HepG2 (cell line): Measurements from ENCODE around the gene PRR33. TPM values are rescaled to one million over a fixed set of nuclear protein-coding genes. Genes with fewer than 3 reads are reported as not detected.
A peak's percentile ranks its signal among the peaks of the same experiment; 100 is the strongest.

Experiments used
- ATAC-seq: fragments of 200-7000 bp; cut with Tn5 transposase; 3 replicates; pipeline ENCODE4 v1.9.1; 2020; ENCODE audit warnings: mild to moderate bottlenecking, moderate library complexity
- BruUV-seq: library from RNA; stranded (reverse); fragments of 400-500 nt; replicated peaks from 2 replicates; lab custom pipeline; 2021; lab: Mats Ljungman, UMichigan
- CTCF ChIA-PET: fragments of 300-600 bp; formaldehyde crosslinking; extraction: SDS; loops from one replicate; lab custom pipeline; 2021; ENCODE audit warnings: low total read pairs, inconsistent platforms, low intra/inter-chr PET ratio; lab: Yijun Ruan, JAX
- POLR2A ChIA-PET: fragments of 350-600 bp; sonication (Branson Sonifier 250); formaldehyde crosslinking; loops from one replicate; lab custom pipeline; 2020; ENCODE audit warnings: antibody characterized with exemption, inconsistent platforms; lab: Yijun Ruan, JAX
- DNase-seq: peaks from one replicate; pipeline ENCODE4 v3.0.0-alpha.2; 2015; ENCODE audit warnings: low spot score
- FAIRE-seq: peaks from 3 replicates; lab custom pipeline; 2011; peaks lifted over from hg19 to GRCh38; lab: Jason Lieb, UNC
- H2AFZ ChIP-seq: one replicate; pipeline ENCODE4 v1.6.1; 2011; ENCODE audit warnings: low read length, inconsistent platforms
- H3K27ac ChIP-seq: fragments of 300-600 bp; 3 replicates; pipeline ENCODE4 v1.8.0; 2011; ENCODE audit warnings: mixed run types, mild to moderate bottlenecking, mixed read lengths, low read length, inconsistent platforms; ENCODE audit not compliant: insufficient read depth; ENCODE audit errors: extremely low read length
- H3K27me3 ChIP-seq, 2 experiments: fragments of 200-600 bp in 1 of 2; 2 replicates in 1 of 2; 3 replicates in 1 of 2; pipeline versions ENCODE4 v1.6.0 to v1.8.0; 2011; ENCODE audit warnings: low read length in 2 of 2, mild to moderate bottlenecking in 2 of 2, moderate library complexity in 2 of 2, inconsistent platforms in 1 of 2; ENCODE audit not compliant: insufficient read depth in 2 of 2, control insufficient read depth in 1 of 2
- H3K36me3 ChIP-seq, 2 experiments: fragments of 200-600 bp in 1 of 2; replicated peaks in 1 of 2; 2 replicates in 1 of 2; 3 replicates in 1 of 2; pipeline versions ENCODE4 v1.5.1 to v1.8.0; 2011; ENCODE audit warnings: low read length in 2 of 2, inconsistent platforms in 1 of 2; ENCODE audit not compliant: insufficient read depth in 2 of 2, control insufficient read depth in 1 of 2
- H3K4me1 ChIP-seq: 2 replicates; pipeline ENCODE4 v1.5.1; 2012; ENCODE audit warnings: low read length, inconsistent platforms; ENCODE audit not compliant: insufficient read depth
- H3K4me2 ChIP-seq: 2 replicates; pipeline ENCODE4 v1.6.0; 2011; ENCODE audit warnings: low read depth, low read length, inconsistent platforms
- H3K4me3 ChIP-seq, 3 experiments: fragments of 200-600 bp in 1 of 3; sonication (generic), shearing (Covaris generic) in 1 of 3; replicated peaks in 1 of 3; 2 replicates each; pipeline ENCODE4 v1.5.1; 2011 to 2016; ENCODE audit warnings: low read length in 3 of 3, inconsistent platforms in 2 of 3, low read depth in 2 of 3, mild to moderate bottlenecking in 2 of 3, control low read depth in 1 of 3, mixed read lengths in 1 of 3; ENCODE audit not compliant: insufficient read depth in 1 of 3
- H3K79me2 ChIP-seq: one replicate; pipeline ENCODE4 v1.6.1; 2011; ENCODE audit warnings: low read length, inconsistent platforms; ENCODE audit not compliant: insufficient read depth
- H3K9ac ChIP-seq: 2 replicates; pipeline ENCODE4 v1.6.0; 2011; ENCODE audit warnings: mild to moderate bottlenecking, low read depth, low read length, inconsistent platforms; ENCODE audit not compliant: insufficient read depth
- H3K9me3 ChIP-seq: 2 replicates; pipeline ENCODE4 v1.5.1; 2012; ENCODE audit warnings: mild to moderate bottlenecking, low read length
- H4K20me1 ChIP-seq: 2 replicates; pipeline ENCODE4 v1.6.0; 2011; ENCODE audit warnings: inconsistent platforms, mild to moderate bottlenecking, low read length, moderate library complexity; ENCODE audit not compliant: insufficient read depth
- BORCS8-MEF2B ChIP-seq: sonication (generic); formaldehyde crosslinking; IDR thresholded peaks from 2 replicates; pipeline ENCODE4 v1.8.0; 2022; ENCODE audit warnings: mild to moderate bottlenecking, missing genetic modification reagents
- CENPT ChIP-seq: sonication (generic); formaldehyde crosslinking; IDR thresholded peaks from 2 replicates; pipeline ENCODE4 v1.8.0; 2022; ENCODE audit warnings: low read depth, mild to moderate bottlenecking, moderate library complexity, missing genetic modification reagents
- E2F5 ChIP-seq: sonication (generic); formaldehyde crosslinking; conservative IDR thresholded peaks from 2 replicates; pipeline ENCODE4 v1.4.0; 2020; ENCODE audit warnings: missing genetic modification reagents
- EHMT2 ChIP-seq: fragments of 200-600 bp; sonication (generic); IDR thresholded peaks from 2 replicates; pipeline ENCODE4 v1.7.0; 2017; ENCODE audit warnings: antibody characterized with exemption, low read depth, low read length, borderline replicate concordance
- KDM2A ChIP-seq: sonication (generic); formaldehyde crosslinking; IDR thresholded peaks from 2 replicates; pipeline ENCODE4 v1.4.0; 2020; ENCODE audit warnings: low read depth, missing genetic modification reagents, borderline replicate concordance
- MYC ChIP-seq: sonication (generic); formaldehyde crosslinking; IDR thresholded peaks from 2 replicates; pipeline ENCODE4 v1.9.0; 2021; ENCODE audit warnings: missing genetic modification reagents, borderline replicate concordance
- NFRKB ChIP-seq: fragments of 450-650 bp; IDR thresholded peaks from 2 replicates; pipeline ENCODE4 v1.6.1; 2017
- PHF20 ChIP-seq: sonication (generic); formaldehyde crosslinking; IDR thresholded peaks from 2 replicates; pipeline ENCODE4 v1.5.0; 2020; ENCODE audit warnings: mild to moderate bottlenecking, missing genetic modification reagents
- PLSCR1 ChIP-seq: sonication (generic); formaldehyde crosslinking; IDR thresholded peaks from 2 replicates; pipeline ENCODE4 v1.5.0; 2020; ENCODE audit warnings: missing genetic modification reagents, mild to moderate bottlenecking, borderline replicate concordance
- STAG1 ChIP-seq: sonication (generic); formaldehyde crosslinking; IDR thresholded peaks from 2 replicates; pipeline ENCODE4 v1.4.0; 2020; ENCODE audit warnings: missing genetic modification reagents
- ZBTB3 ChIP-seq: sonication (generic); formaldehyde crosslinking; IDR thresholded peaks from 2 replicates; pipeline ENCODE4 v1.4.0; 2020; ENCODE audit warnings: low read depth, mild to moderate bottlenecking, moderate library complexity, missing genetic modification reagents, borderline replicate concordance
- ZBTB49 ChIP-seq: sonication (generic); formaldehyde crosslinking; IDR thresholded peaks from 2 replicates; pipeline ENCODE4 v1.4.0; 2020; ENCODE audit warnings: missing genetic modification reagents, borderline replicate concordance
- ZBTB8A ChIP-seq: sonication (generic); formaldehyde crosslinking; IDR thresholded peaks from 2 replicates; pipeline ENCODE4 v1.4.0; 2020; ENCODE audit warnings: mild to moderate bottlenecking, low read depth, missing genetic modification reagents, borderline replicate concordance
- ZNF225 ChIP-seq: sonication (generic); formaldehyde crosslinking; IDR thresholded peaks from 2 replicates; pipeline ENCODE4 v1.4.0; 2020; ENCODE audit warnings: mild to moderate bottlenecking, missing genetic modification reagents
- ZNF251 ChIP-seq: sonication (generic); formaldehyde crosslinking; IDR thresholded peaks from 2 replicates; pipeline ENCODE4 v1.9.0; 2021; ENCODE audit warnings: mild to moderate bottlenecking, missing genetic modification reagents
- ZNF598 ChIP-seq: sonication (generic); formaldehyde crosslinking; IDR thresholded peaks from 2 replicates; pipeline ENCODE4 v1.5.1; 2020; ENCODE audit warnings: mild to moderate bottlenecking, missing genetic modification reagents, borderline replicate concordance
- WGBS: methylation state at CpG from one replicate; pipeline ENCODE4 v1.1.6; 2017; ENCODE audit warnings: low lambda C conversion rate; 5-methylcytosine and 5-hydroxymethylcytosine counted together
- in situ Hi-C: cut with HindIII; loops from 2 replicates; pipeline ENCODE4 v1.10.0; 2017; ENCODE audit warnings: low pct_unique_long_range_greater_than_20kb; ENCODE audit not compliant: extremely low pct_ligation_motif_present
- intact Hi-C: fragments of 100-400 bp; cut with micrococcal nuclease; formaldehyde crosslinking; loops from one replicate; pipeline ENCODE4 v1.10.0; 2022; ENCODE audit not compliant: unreplicated experiment
- polyA plus RNA-seq, 8 experiments: library from polyadenylated mRNA; depleted of rRNA in 3 of 8; stranded (reverse) in 7 of 8; unstranded in 1 of 8; fragments of >200 nt; fragmentation: Illumina TruSeq in 4 of 8; extraction: Trizol in 4 of 8; gene quantifications; 2 replicates each; pipeline versions ENCODE4 v1.2.1 to v1.2.3, GENCODE V29; 2011 to 2016; ENCODE audit warnings: low read depth in 4 of 8, missing spikeins in 1 of 8, mixed read lengths in 1 of 8; ENCODE audit not compliant: insufficient read depth in 1 of 8
- total RNA-seq, 5 experiments: library from RNA; depleted of rRNA; stranded (reverse); fragments of >200 nt; fragmentation: Illumina TruSeq; extraction: Trizol; gene quantifications; 2 replicates each; pipeline ENCODE4 v1.2.3, GENCODE V29; 2016; ENCODE audit warnings: low read depth in 1 of 5
- TF ChIP-seq, protein P1 (sequence below): sonication (generic); formaldehyde crosslinking; conservative IDR thresholded peaks from 2 replicates; pipeline ENCODE4 v1.8.0; 2022; ENCODE audit warnings: low read depth, missing genetic modification reagents

PRR33 gene
- total and polyA plus RNA-seq, 2 of the 13 experiments (the other 11 are each of a cell fraction or from before 2014, with no cell fraction given): not detected

GRCh38 chr11:1842149-1843097 lies 49.3 kb downstream of the PRR33 start:
- Histone ChIP-seq H3K79me2 (no peaks in the 10 kb centered on the region), H3K4me3 (no peak overlapping the region), H3K9ac (peak overlapping the region; percentile 42; the same call in 1 of the 2 replicates), H3K36me3 (no peaks in the 10 kb centered on the region), H3K27ac (peak overlapping the region; percentile 54), H3K4me2 (peak overlapping the region; percentile 16), H3K4me1 (peaks cover 65% of the 10 kb centered on the region), H3K9me3 (no peaks in the 10 kb centered on the region), H2AFZ (no peak overlapping the region), H4K20me1 (no peaks in the 10 kb centered on the region), H3K27me3 (peaks cover 10 to 51% of the 10 kb centered on the region in 2 experiments; a peak in 4 of 5 replicates)
- ATAC-seq (peak; percentile 71), FAIRE-seq (no peak), DNase-seq (peak; percentile 67)
- intact Hi-C loops (no loop called here), in situ Hi-C loops (loop anchor here (5.0 kb wide), 1 partner anchor 310 kb away; no protein-coding TSS in a partner anchor)
- CTCF ChIA-PET: interaction anchor here (0.9 kb wide), 1 partner anchor 309 kb away, joined by 3 read pairs; no protein-coding TSS in a partner anchor
- POLR2A ChIA-PET: interaction anchor here (1.1 kb wide), 1 partner anchor 8 kb away, joined by 3 read pairs; no protein-coding TSS in a partner anchor
- WGBS: 31% methylated on average over 11 of the region's 29 CpGs
- no TSS peak for BruUV-seq
- TF ChIP-seq CENPT (CRISPR knock-in tag) (no peak), KDM2A (peak; percentile 84), EHMT2 (no peak), BORCS8-MEF2B (CRISPR knock-in tag) (peak; percentile 69; the same call in 1 of the 2 replicates), PLSCR1 (CRISPR knock-in tag) (no peak), ZBTB49 (CRISPR knock-in tag) (no peak), PHF20 (CRISPR knock-in tag) (peak; percentile 55; the same call in 1 of the 2 replicates), ZBTB8A (CRISPR knock-in tag) (no peak), ZNF251 (CRISPR knock-in tag) (no peak), ZNF225 (CRISPR knock-in tag) (no peak), STAG1 (no peak), ZNF598 (peak; percentile 51; the same call in 1 of the 2 replicates), NFRKB (no peak), E2F5 (CRISPR knock-in tag) (no peak), MYC (peak; percentile 90), ZBTB3 (no peak; the same call in 1 of the 2 replicates)
- TF ChIP-seq, protein P1, sequence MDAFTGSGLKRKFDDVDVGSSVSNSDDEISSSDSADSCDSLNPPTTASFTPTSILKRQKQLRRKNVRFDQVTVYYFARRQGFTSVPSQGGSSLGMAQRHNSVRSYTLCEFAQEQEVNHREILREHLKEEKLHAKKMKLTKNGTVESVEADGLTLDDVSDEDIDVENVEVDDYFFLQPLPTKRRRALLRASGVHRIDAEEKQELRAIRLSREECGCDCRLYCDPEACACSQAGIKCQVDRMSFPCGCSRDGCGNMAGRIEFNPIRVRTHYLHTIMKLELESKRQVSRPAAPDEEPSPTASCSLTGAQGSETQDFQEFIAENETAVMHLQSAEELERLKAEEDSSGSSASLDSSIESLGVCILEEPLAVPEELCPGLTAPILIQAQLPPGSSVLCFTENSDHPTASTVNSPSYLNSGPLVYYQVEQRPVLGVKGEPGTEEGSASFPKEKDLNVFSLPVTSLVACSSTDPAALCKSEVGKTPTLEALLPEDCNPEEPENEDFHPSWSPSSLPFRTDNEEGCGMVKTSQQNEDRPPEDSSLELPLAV (CRISPR knock-in tag): no peak
